CD14-positive monocyte (primary cell): ENCODE results near the gene VTI1A. TPM values are rescaled to one million over a fixed set of nuclear protein-coding genes. Genes with fewer than 3 reads are reported as not detected.

Experiments
- DNase-seq, 3 donors: peaks; one replicate each; pipeline ENCODE4 v3.0.0-alpha.2; 2011 to 2022
- H2AFZ ChIP-seq: 2 replicates; pipeline ENCODE4 v1.6.0; 2012; ENCODE audit warnings: mild to moderate bottlenecking, low read depth, low read length, inconsistent platforms; ENCODE audit not compliant: insufficient read depth, poor library complexity, severe bottlenecking
- H3K27ac ChIP-seq, 2 donors: 1 replicate in 1 of 2; 2 replicates in 1 of 2; pipeline ENCODE4 v1.5.1; 2012 to 2013; ENCODE audit warnings: low read length in 2 of 2, control low read depth in 1 of 2, inconsistent platforms in 1 of 2, low read depth in 1 of 2, mild to moderate bottlenecking in 1 of 2
- H3K27me3 ChIP-seq, 2 donors: one replicate each; pipeline versions ENCODE4 v1.6.0 to v1.6.1; 2011 to 2013; ENCODE audit warnings: low read length in 2 of 2; ENCODE audit not compliant: control insufficient read depth in 2 of 2, insufficient read depth in 2 of 2
- H3K36me3 ChIP-seq, 2 donors: replicated peaks in 1 of 2; 1 replicate in 1 of 2; 2 replicates in 1 of 2; pipeline versions ENCODE4 v1.5.1 to v1.6.1; 2012 to 2013; ENCODE audit warnings: low read length in 2 of 2, control low read depth in 1 of 2, inconsistent platforms in 1 of 2, mild to moderate bottlenecking in 1 of 2; ENCODE audit not compliant: insufficient read depth in 2 of 2, control insufficient read depth in 1 of 2
- H3K4me1 ChIP-seq, 2 donors: 1 replicate in 1 of 2; 2 replicates in 1 of 2; pipeline versions ENCODE4 v1.5.1 to v1.6.1; 2012 to 2013; ENCODE audit warnings: low read length in 2 of 2, control low read depth in 1 of 2, inconsistent platforms in 1 of 2, mild to moderate bottlenecking in 1 of 2, moderate library complexity in 1 of 2; ENCODE audit not compliant: insufficient read depth in 2 of 2, control insufficient read depth in 1 of 2
- H3K4me2 ChIP-seq: replicated peaks from 2 replicates; pipeline ENCODE3; 2012; ENCODE audit warnings: low read length, moderate library complexity, mild to moderate bottlenecking; ENCODE audit not compliant: poor library complexity, severe bottlenecking; ENCODE audit errors: extremely low read depth
- H3K4me3 ChIP-seq, 3 experiments: fragments of 200-600 bp in 1 of 3; sonication (generic) in 1 of 3; replicated peaks in 1 of 3; 1 replicate in 2 of 3; 2 replicates in 1 of 3; pipeline ENCODE4 v1.5.1; 2011 to 2013; ENCODE audit warnings: low read length in 3 of 3, mild to moderate bottlenecking in 3 of 3, control low read depth in 2 of 3, low read depth in 2 of 3, inconsistent platforms in 1 of 3, moderate library complexity in 1 of 3
- H3K79me2 ChIP-seq: 2 replicates; pipeline ENCODE4 v1.6.0; 2012; ENCODE audit warnings: mild to moderate bottlenecking, control low read depth, inconsistent platforms, low read length, moderate library complexity; ENCODE audit not compliant: insufficient read depth
- H3K9ac ChIP-seq: 2 replicates; pipeline ENCODE4 v1.6.0; 2017; ENCODE audit warnings: low read length, mild to moderate bottlenecking; ENCODE audit not compliant: insufficient read depth, poor library complexity, severe bottlenecking
- H3K9me3 ChIP-seq, 2 donors: replicated peaks in 1 of 2; 1 replicate in 1 of 2; 2 replicates in 1 of 2; pipeline versions ENCODE4 v1.5.1 to v1.6.1; 2012 to 2013; ENCODE audit warnings: low read length in 2 of 2, control low read depth in 1 of 2; ENCODE audit not compliant: control insufficient read depth in 1 of 2, insufficient read depth in 1 of 2
- H4K20me1 ChIP-seq: 2 replicates; pipeline ENCODE4 v1.6.0; 2012; ENCODE audit warnings: mild to moderate bottlenecking, low read length, control low read depth, moderate library complexity; ENCODE audit not compliant: insufficient read depth
- H3K27ac Mint-ChIP-seq, 7 donors: one replicate each; pipeline ENCODE4 v1.8.0; 2020; ENCODE audit warnings: mild to moderate bottlenecking in 7 of 7, mixed read lengths in 7 of 7, moderate library complexity in 6 of 7, inconsistent platforms in 2 of 7
- H3K27me3 Mint-ChIP-seq, 3 donors: one replicate each; pipeline ENCODE4 v1.8.0; 2021 to 2022; ENCODE audit warnings: low read depth in 3 of 3, mild to moderate bottlenecking in 3 of 3, mixed read lengths in 3 of 3, moderate library complexity in 3 of 3, inconsistent platforms in 1 of 3
- H3K36me3 Mint-ChIP-seq, 2 donors: one replicate each; pipeline ENCODE4 v1.8.0; 2020; ENCODE audit warnings: mixed read lengths in 2 of 2, inconsistent platforms in 1 of 2, mild to moderate bottlenecking in 1 of 2
- H3K4me1 Mint-ChIP-seq: one replicate; pipeline ENCODE4 v1.8.0; 2020; ENCODE audit warnings: mild to moderate bottlenecking, mixed read lengths
- H3K4me3 Mint-ChIP-seq, 2 donors: one replicate each; pipeline ENCODE4 v1.8.0; 2020; ENCODE audit warnings: mild to moderate bottlenecking in 2 of 2, mixed read lengths in 2 of 2, moderate library complexity in 1 of 2
- H3K9me3 Mint-ChIP-seq, 7 donors: one replicate each; pipeline ENCODE4 v1.8.0; 2020 to 2022; ENCODE audit warnings: mixed read lengths in 7 of 7, mild to moderate bottlenecking in 6 of 7, moderate library complexity in 6 of 7, inconsistent platforms in 2 of 7
- WGBS: methylation state at CpG from one replicate; pipeline ENCODE4 v1.1.5; 2013; ENCODE audit warnings: missing lambda C conversion rate; ENCODE audit not compliant: insufficient coverage; 5-methylcytosine and 5-hydroxymethylcytosine counted together
- intact Hi-C, 2 donors: fragments of 100-400 bp; cut with micrococcal nuclease; formaldehyde crosslinking; loops; one replicate each; pipeline versions ENCODE4 v1.15.0 to v1.15.1; 2023
- polyA plus RNA-seq, 3 donors: library from polyadenylated mRNA; depleted of rRNA in 1 of 3; unstranded in 2 of 3; stranded (reverse) in 1 of 3; fragments of 300-500 nt in 2 of 3; fragments of >200 nt in 1 of 3; fragmentation: Illumina TruSeq in 2 of 3; gene quantifications; 1 replicate in 2 of 3; 2 replicates in 1 of 3; pipeline ENCODE4 v1.2.3, GENCODE V29; 2012 to 2021
- TF ChIP-seq, protein P1 (sequence below): fragments of 200-600 bp; IDR thresholded peaks from one replicate; pipeline ENCODE4 v1.8.0; 2022; ENCODE audit warnings: antibody characterized with exemption, mild to moderate bottlenecking

Gene VTI1A
- polyA plus RNA-seq, 3 donors = 23.6 to 25.4 (median 24.1) TPM

DNA sequence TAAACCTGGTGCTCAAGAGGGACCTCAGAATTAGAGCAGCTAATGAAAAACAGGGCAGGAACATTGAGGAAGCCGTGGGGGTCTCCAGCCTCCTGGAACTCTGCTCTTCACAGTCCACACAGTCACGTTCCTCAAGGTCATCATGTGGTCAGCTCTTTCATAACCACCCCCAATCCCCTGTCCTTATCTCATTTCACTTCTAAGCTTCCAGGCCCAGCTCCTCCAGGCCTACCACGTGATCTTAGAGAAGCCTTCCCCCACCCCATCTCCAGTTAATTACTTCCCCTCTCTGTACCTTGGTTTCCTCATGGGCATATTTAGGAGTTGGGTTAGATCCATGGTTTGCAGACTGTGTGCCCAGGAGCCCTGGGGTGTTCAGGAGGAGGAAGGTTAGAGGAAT is 396.6 kb downstream of the VTI1A start:
- H3K27me3 ChIP-seq = no peaks in the 10 kb centered on the region
- H3K4me3 ChIP-seq = no peak overlapping the region
- WGBS = 33% methylated on average over 2 of the region's 3 CpGs
- Mint-ChIP-seq H3K4me1 (peaks cover 29% of the 10 kb centered on the region), H3K36me3 (peaks cover 10 to 16% of the 10 kb centered on the region in 2 donors), H3K4me3 (peak overlapping the region in 1 of 2 donors; percentile 36), H3K27me3 (peaks cover 0 to 13% (median 8%) of the 10 kb centered on the region in 3 donors), H3K9me3 (peaks cover 23 to 43% (median 32%) of the 10 kb centered on the region in 7 donors), H3K27ac (peak overlapping the region in 4 of 7 donors; percentile 32 to 40 (median 36))
- no peaks in the 10 kb centered on the region for H4K20me1 ChIP-seq
- H3K9ac ChIP-seq = no peak overlapping the region
- H3K79me2 ChIP-seq = no peaks in the 10 kb centered on the region
- peak overlapping the region; percentile 8 for H3K4me2 ChIP-seq
- no peak overlapping the region for H2AFZ ChIP-seq
- intact Hi-C loops = loop anchor here in 1 of 2 donors (5.0 kb wide), 1 partner anchor 39 kb away; no protein-coding TSS in a partner anchor
- DNase-seq = peak in 1 of 3 donors; percentile 31
- TF ChIP-seq, protein P1, sequence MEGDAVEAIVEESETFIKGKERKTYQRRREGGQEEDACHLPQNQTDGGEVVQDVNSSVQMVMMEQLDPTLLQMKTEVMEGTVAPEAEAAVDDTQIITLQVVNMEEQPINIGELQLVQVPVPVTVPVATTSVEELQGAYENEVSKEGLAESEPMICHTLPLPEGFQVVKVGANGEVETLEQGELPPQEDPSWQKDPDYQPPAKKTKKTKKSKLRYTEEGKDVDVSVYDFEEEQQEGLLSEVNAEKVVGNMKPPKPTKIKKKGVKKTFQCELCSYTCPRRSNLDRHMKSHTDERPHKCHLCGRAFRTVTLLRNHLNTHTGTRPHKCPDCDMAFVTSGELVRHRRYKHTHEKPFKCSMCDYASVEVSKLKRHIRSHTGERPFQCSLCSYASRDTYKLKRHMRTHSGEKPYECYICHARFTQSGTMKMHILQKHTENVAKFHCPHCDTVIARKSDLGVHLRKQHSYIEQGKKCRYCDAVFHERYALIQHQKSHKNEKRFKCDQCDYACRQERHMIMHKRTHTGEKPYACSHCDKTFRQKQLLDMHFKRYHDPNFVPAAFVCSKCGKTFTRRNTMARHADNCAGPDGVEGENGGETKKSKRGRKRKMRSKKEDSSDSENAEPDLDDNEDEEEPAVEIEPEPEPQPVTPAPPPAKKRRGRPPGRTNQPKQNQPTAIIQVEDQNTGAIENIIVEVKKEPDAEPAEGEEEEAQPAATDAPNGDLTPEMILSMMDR = no peak
- H3K36me3 ChIP-seq = no peaks in the 10 kb centered on the region
- H3K4me1 ChIP-seq = peaks cover 27 to 29% of the 10 kb centered on the region in 2 donors
- peaks cover 24 to 36% of the 10 kb centered on the region in 2 donors for H3K9me3 ChIP-seq
- no peak overlapping the region for H3K27ac ChIP-seq

- Histone ChIP-seq H4K20me1 (no peaks in the 10 kb centered on the region), H3K79me2 (no peaks in the 10 kb centered on the region), H3K27ac (peak overlapping the region in 1 of 2 donors; percentile 12), H3K9ac (no peak overlapping the region), H3K36me3 (no peaks in the 10 kb centered on the region), H3K4me2 (no peak overlapping the region), H3K9me3 (peaks cover 23 to 31% of the 10 kb centered on the region in 2 donors), H3K4me3 (no peak overlapping the region), H3K27me3 (no peaks in the 10 kb centered on the region), H2AFZ (no peak overlapping the region), H3K4me1 (peaks cover 27 to 34% of the 10 kb centered on the region in 2 donors)
- Mint-ChIP-seq H3K4me1 (peaks cover 31% of the 10 kb centered on the region), H3K27me3 (peaks cover 0 to 19% (median 10%) of the 10 kb centered on the region in 3 donors), H3K36me3 (peaks cover 12 to 13% of the 10 kb centered on the region in 2 donors), H3K4me3 (no peak overlapping the region), H3K27ac (peak overlapping the region in 6 of 7 donors; percentile 19 to 80 (median 40)), H3K9me3 (peaks cover 23 to 40% (median 29%) of the 10 kb centered on the region in 7 donors)
- TF ChIP-seq, protein P1 = no peak
- WGBS = 86% methylated on average over 17 of the region's 27 CpGs
- intact Hi-C loops = loop anchor here in 1 of 2 donors (5.0 kb wide), 1 partner anchor 37 kb away; no protein-coding TSS in a partner anchor
- DNase-seq = no peak
These were observed 397.9 kb downstream of the VTI1A start for GRCh38 chr10:112844681-112845544.
